H54 (cell line): ENCODE measurements around the gene PNKP.
A peak's percentile ranks its signal among the peaks of the same experiment; 100 is the strongest.

Source experiments
- DNase-seq: peaks from one replicate; pipeline ENCODE4 v3.0.0; 2011; ENCODE audit warnings: low spot score, mixed read lengths; ENCODE audit not compliant: insufficient read length
- FAIRE-seq: peaks from 3 replicates; lab custom pipeline; 2011; peaks lifted over from hg19 to GRCh38; lab: Jason Lieb, UNC
- POLR2A ChIP-seq: IDR thresholded peaks from 2 replicates; pipeline ENCODE4 v1.6.1; 2011; ENCODE audit warnings: low read depth, mild to moderate bottlenecking, low read length

The PNKP gene

GRCh38 chr19:49874503-49875157 is 7.3 kb upstream of the PNKP start:
- no peak for TF ChIP-seq POLR2A
- DNase-seq (no peak), FAIRE-seq (no peak)

- TF ChIP-seq POLR2A = no peak
- FAIRE-seq (no peak), DNase-seq (no peak)
Observed at GRCh38 chr19:49873834-49874233, 6.5 kb upstream of the PNKP start.

- no peak for FAIRE-seq
- DNase-seq = no peak
- TF ChIP-seq POLR2A = no peak
Observed at GRCh38 chr19:49873129-49873521, 5.7 kb upstream of the PNKP start.

GRCh38 chr19:49872245-49873128 is 5.1 kb upstream of the PNKP start:
- no peak for DNase-seq

GRCh38 chr19:49871349-49871985 is 4.1 kb upstream of the PNKP start:
- no peak for FAIRE-seq
- TF ChIP-seq POLR2A = no peak
- DNase-seq = no peak

More at GRCh38 chr19:49872245-49873128, 5.1 kb upstream of the PNKP start:
- TF ChIP-seq POLR2A = no peak
- no peak for FAIRE-seq

- no peak for TF ChIP-seq POLR2A
- DNase-seq (no peak), FAIRE-seq (no peak)
Observed at GRCh38 chr19:49870309-49870901, 3.0 kb upstream of the PNKP start.

GRCh38 chr19:49869484-49870308 is 2.3 kb upstream of the PNKP start:
- FAIRE-seq = peak; percentile 88
- DNase-seq = peak; percentile 99
- TF ChIP-seq POLR2A = peak; percentile 39

GRCh38 chr19:49869009-49869483 is 1.7 kb upstream of the PNKP start:
- no peak for DNase-seq
- TF ChIP-seq POLR2A = 0 out of 2 replicates have a peak, but pooled peaks have one; percentile 14
- FAIRE-seq = no peak

GRCh38 chr19:49864890-49865289 is 2.5 kb downstream of the PNKP start:
- no peak for TF ChIP-seq POLR2A
- DNase-seq (no peak), FAIRE-seq (no peak)

- no peak for FAIRE-seq
- TF ChIP-seq POLR2A = no peak
- DNase-seq = no peak
Observed at GRCh38 chr19:49863935-49864320, 3.4 kb downstream of the PNKP start.

- DNase-seq = no peak
- no peak for FAIRE-seq
- TF ChIP-seq POLR2A = no peak
Observed at GRCh38 chr19:49863254-49863934, 4.0 kb downstream of the PNKP start.
